A673 (cell line): ENCODE results near the gene CD244. TPM values are rescaled to one million over a fixed set of nuclear protein-coding genes. Genes with fewer than 3 reads are reported as not detected.

Source experiments
- BruUV-seq: library from RNA; stranded (reverse); fragments of 400-500 nt; replicated peaks from 2 replicates; lab custom pipeline; 2021; lab: Mats Ljungman, UMichigan
- CTCF ChIA-PET: fragments of 300-600 bp; sonication (Branson Sonifier 250); formaldehyde crosslinking; loops from one replicate; lab custom pipeline; 2022; ENCODE audit warnings: antibody characterized with exemption; lab: Charles Lee
- POLR2A ChIA-PET: fragments of 300-600 bp; sonication (Branson Sonifier 250); formaldehyde crosslinking; loops from one replicate; lab custom pipeline; 2022; ENCODE audit warnings: antibody characterized with exemption; ENCODE audit not compliant: low non-redundant PET; lab: Charles Lee
- DNase-seq: peaks from one replicate; pipeline ENCODE4 v3.0.0-alpha.2; 2015; ENCODE audit warnings: low spot score
- H3K27ac ChIP-seq: fragments of 200-600 bp; sonication (generic); 2 replicates; pipeline ENCODE4 v1.5.1; 2016; ENCODE audit warnings: mixed run types, low read depth, mild to moderate bottlenecking, mixed read lengths, antibody characterized with exemption, low read length; ENCODE audit not compliant: poor library complexity, severe bottlenecking
- H3K27me3 ChIP-seq: fragments of 200-600 bp; sonication (generic); replicated peaks from 2 replicates; pipeline ENCODE4 v1.6.1; 2017; ENCODE audit warnings: mixed run types, low read depth, mild to moderate bottlenecking, mixed read lengths, antibody characterized with exemption, low read length; ENCODE audit not compliant: insufficient read depth, poor library complexity
- H3K36me3 ChIP-seq: fragments of 200-600 bp; sonication (generic); 2 replicates; pipeline ENCODE4 v1.6.1; 2016; ENCODE audit warnings: mixed run types, mild to moderate bottlenecking, mixed read lengths, antibody characterized with exemption, low read length; ENCODE audit not compliant: insufficient read depth, poor library complexity, severe bottlenecking
- H3K4me1 ChIP-seq: fragments of 200-600 bp; sonication (generic); 2 replicates; pipeline ENCODE4 v1.6.1; 2017; ENCODE audit warnings: mixed run types, mild to moderate bottlenecking, mixed read lengths, antibody characterized with exemption, low read length; ENCODE audit not compliant: insufficient read depth, poor library complexity, severe bottlenecking
- H3K4me3 ChIP-seq: fragments of 200-600 bp; sonication (generic); 2 replicates; pipeline ENCODE4 v1.5.1; 2016; ENCODE audit warnings: low read depth, mixed run types, mild to moderate bottlenecking, mixed read lengths, low read length; ENCODE audit not compliant: poor library complexity, severe bottlenecking
- H3K9me3 ChIP-seq: fragments of 200-600 bp; sonication (generic); 2 replicates; pipeline ENCODE4 v1.6.1; 2016; ENCODE audit warnings: mixed run types, low read depth, mild to moderate bottlenecking, mixed read lengths, antibody characterized with exemption, low read length; ENCODE audit not compliant: poor library complexity, severe bottlenecking
- CTCF ChIP-seq: fragments of 300-800, 200-600 bp; sonication (generic); conservative IDR thresholded peaks from 2 replicates; pipeline ENCODE4 v1.5.1; 2017; ENCODE audit warnings: low read depth, mild to moderate bottlenecking, antibody characterized with exemption, low read length, moderate library complexity, mixed read lengths
- EZH2 ChIP-seq: fragments of 200-600 bp; sonication (generic); IDR thresholded peaks from 2 replicates; pipeline ENCODE4 v1.6.1; 2017; ENCODE audit warnings: borderline replicate concordance, low read depth, mild to moderate bottlenecking, mixed read lengths, antibody characterized with exemption, low read length; ENCODE audit not compliant: poor library complexity, severe bottlenecking
- intact Hi-C: fragments of 100-400 bp; cut with micrococcal nuclease; formaldehyde crosslinking; loops from one replicate; pipeline ENCODE4 v1.10.0; 2022; ENCODE audit not compliant: unreplicated experiment
- total RNA-seq: library from RNA; stranded (reverse); gene quantifications from 2 replicates; pipeline ENCODE4 v1.2.3, GENCODE V29; 2021

CD244 gene
- total RNA-seq, 1 experiment from 2014 or later, result not detected

DNA sequence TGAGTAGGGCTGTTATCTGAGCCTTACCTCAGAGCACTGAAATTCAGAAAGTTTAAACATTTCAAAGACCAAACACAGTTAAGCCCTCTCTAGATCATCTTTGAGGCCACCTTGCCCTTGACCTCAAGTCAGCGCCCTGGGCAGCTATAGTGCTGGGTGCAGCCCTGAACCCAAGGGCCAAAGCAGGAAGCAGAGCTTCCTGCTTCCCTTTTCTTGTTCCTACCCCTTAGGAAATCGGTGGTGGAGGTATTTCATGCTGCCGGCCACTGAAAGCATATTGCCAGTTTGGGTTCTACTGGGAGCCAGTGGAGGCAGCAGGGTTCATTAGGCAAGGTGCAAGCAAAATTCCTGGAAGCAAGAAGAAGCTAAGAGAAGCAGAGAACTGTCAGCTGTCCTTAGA lies 26.1 kb downstream of the CD244 start:
- no peaks in the 10 kb centered on the region for H3K4me1 ChIP-seq
- ChIA-PET POLR2A (no interaction called here), CTCF (interaction anchor here (1.3 to 2.0 kb wide), 3 partner anchors 48 to 117 kb away, joined by 4 to 5 read pairs (median 4); partner anchors contain the start of gene ITLN1)
- intact Hi-C loops, result no loop called here
- TF ChIP-seq EZH2 (no peak), CTCF (no peak)
- BruUV-seq, result no TSS peak
- H3K9me3 ChIP-seq, result no peaks in the 10 kb centered on the region
- no peak for DNase-seq
- no peaks in the 10 kb centered on the region for H3K27me3 ChIP-seq
- H3K36me3 ChIP-seq, result no peaks in the 10 kb centered on the region
- no peak overlapping the region for H3K4me3 ChIP-seq
- no peak overlapping the region for H3K27ac ChIP-seq

- Histone ChIP-seq H3K4me1 (no peaks in the 10 kb centered on the region), H3K27ac (no peak overlapping the region), H3K36me3 (no peaks in the 10 kb centered on the region), H3K4me3 (no peak overlapping the region), H3K27me3 (no peaks in the 10 kb centered on the region), H3K9me3 (no peaks in the 10 kb centered on the region)
- TF ChIP-seq EZH2, result no peak
- no peak for TF ChIP-seq CTCF
- no TSS peak for BruUV-seq
- no peak for DNase-seq
- intact Hi-C loops, result loop anchor here (2.0 kb wide), 1 partner anchor 115 kb away; no protein-coding TSS in a partner anchor
- CTCF ChIA-PET, result interaction anchor here (2.0 kb wide), 1 partner anchor 118 kb away, joined by 4 read pairs; no protein-coding TSS in a partner anchor
- POLR2A ChIA-PET, result no interaction called here
Measured at GRCh38 chr1:160835751-160836150, 26.9 kb downstream of the CD244 start.

DNA sequence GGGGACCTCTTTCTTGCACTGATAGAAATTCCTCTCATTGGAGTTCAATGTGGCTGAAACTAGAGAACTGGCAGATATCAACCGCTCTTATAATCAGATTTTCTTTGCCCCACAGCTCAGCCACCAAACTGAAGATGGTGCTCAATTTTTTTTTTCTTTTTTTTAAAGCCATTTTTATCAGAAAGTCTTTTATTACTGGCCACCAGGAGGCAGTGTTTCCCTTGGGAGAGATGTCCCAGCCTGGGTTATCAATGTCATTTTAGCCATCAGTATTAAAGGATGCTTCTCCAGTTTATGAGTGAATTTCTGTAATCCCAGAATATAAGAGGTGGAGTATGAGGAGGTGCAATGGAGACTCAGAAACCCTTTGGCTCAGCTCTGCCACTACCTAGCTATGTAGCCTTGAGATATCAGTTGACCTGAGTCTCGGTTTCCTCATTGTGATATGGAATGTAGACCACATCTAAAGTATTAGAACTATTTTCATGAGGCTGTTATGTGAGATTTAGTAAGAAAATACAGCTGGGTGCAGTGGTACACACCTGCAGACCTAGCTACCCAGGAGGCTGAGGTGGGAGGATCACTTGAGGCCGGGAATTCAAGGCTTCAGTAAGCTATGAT lies 27.6 kb downstream of the CD244 start:
- POLR2A ChIA-PET, result no interaction called here

More for the DNA sequence above, 27.6 kb downstream of the CD244 start:
- no peaks in the 10 kb centered on the region for H3K4me1 ChIP-seq
- H3K27me3 ChIP-seq, result no peaks in the 10 kb centered on the region
- H3K9me3 ChIP-seq, result no peaks in the 10 kb centered on the region
- peak; percentile 55 for DNase-seq
- BruUV-seq, result no TSS peak
- no peak overlapping the region for H3K4me3 ChIP-seq
- intact Hi-C loops, result loop anchor here (2.0 kb wide), 1 partner anchor 116 kb away; no protein-coding TSS in a partner anchor
- TF ChIP-seq CTCF (peak; percentile 77), EZH2 (no peak)
- no peak overlapping the region for H3K27ac ChIP-seq
- H3K36me3 ChIP-seq, result no peaks in the 10 kb centered on the region
- CTCF ChIA-PET, result interaction anchor here (0.7 to 2.0 kb wide), 3 partner anchors 53 to 119 kb away, joined by 4 to 5 read pairs (median 4); no protein-coding TSS in a partner anchor
